Transverse colon (tissue), 4 donors: ENCODE data around the gene POM121L2.

ENCODE experiments used
- POLR2A ChIP-seq: fragments of 450-650 bp; IDR thresholded peaks from one replicate; pipeline ENCODE4 v1.6.1; 2016; ENCODE audit warnings: antibody characterized with exemption, mild to moderate bottlenecking, moderate library complexity
- POLR2AphosphoS5 ChIP-seq, 3 donors: sonication (generic); formaldehyde crosslinking; IDR thresholded peaks; one replicate each; pipeline ENCODE4 v1.6.1; 2016; ENCODE audit warnings: antibody characterized with exemption in 3 of 3
- TF ChIP-seq, protein P1 (sequence below), 5 experiments: fragments of 200-600 bp in 3 of 5; fragments of 450-650 bp in 2 of 5; sonication (generic) in 3 of 5; IDR thresholded peaks; 1 replicate in 2 of 5; 2 replicates in 3 of 5; pipeline ENCODE4 v1.5.1; 2016 to 2017; ENCODE audit warnings: antibody characterized with exemption in 5 of 5, inconsistent platforms in 3 of 5, mild to moderate bottlenecking in 2 of 5, moderate library complexity in 1 of 5

DNA sequence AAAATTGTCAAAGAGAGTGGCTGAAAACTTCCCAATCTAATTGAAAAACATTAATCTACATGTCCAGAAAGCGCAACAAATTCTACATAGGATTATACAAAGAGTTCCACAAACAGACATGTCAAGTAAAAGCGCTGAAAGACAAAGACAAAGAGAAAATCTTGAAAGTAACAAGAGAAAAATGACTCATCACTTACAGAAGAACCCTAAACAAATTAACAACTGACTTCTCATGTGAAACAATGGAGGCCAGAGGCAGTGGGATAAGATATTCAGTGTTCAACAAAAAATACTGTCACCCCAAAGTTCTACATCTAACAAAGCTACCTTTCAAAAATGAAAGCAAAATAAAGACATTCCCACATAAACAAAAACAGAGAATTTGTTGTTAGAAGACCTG, 2.0 kb upstream of the POM121L2 start:
- TF ChIP-seq, protein P1, sequence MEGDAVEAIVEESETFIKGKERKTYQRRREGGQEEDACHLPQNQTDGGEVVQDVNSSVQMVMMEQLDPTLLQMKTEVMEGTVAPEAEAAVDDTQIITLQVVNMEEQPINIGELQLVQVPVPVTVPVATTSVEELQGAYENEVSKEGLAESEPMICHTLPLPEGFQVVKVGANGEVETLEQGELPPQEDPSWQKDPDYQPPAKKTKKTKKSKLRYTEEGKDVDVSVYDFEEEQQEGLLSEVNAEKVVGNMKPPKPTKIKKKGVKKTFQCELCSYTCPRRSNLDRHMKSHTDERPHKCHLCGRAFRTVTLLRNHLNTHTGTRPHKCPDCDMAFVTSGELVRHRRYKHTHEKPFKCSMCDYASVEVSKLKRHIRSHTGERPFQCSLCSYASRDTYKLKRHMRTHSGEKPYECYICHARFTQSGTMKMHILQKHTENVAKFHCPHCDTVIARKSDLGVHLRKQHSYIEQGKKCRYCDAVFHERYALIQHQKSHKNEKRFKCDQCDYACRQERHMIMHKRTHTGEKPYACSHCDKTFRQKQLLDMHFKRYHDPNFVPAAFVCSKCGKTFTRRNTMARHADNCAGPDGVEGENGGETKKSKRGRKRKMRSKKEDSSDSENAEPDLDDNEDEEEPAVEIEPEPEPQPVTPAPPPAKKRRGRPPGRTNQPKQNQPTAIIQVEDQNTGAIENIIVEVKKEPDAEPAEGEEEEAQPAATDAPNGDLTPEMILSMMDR (IDR thresholded peaks at IDR 0.05) = no peak
- TF ChIP-seq POLR2AphosphoS5 (IDR thresholded peaks at IDR 0.05) = no peak
- no peak for TF ChIP-seq POLR2A
